BLaER1 (cell line): Measurements from ENCODE around the gene ALDH5A1.
A peak's percentile ranks its signal among the peaks of the same experiment; 100 is the strongest.

Source experiments
- H3K27ac ChIP-seq: shearing (Covaris generic); formaldehyde crosslinking; 2 replicates; pipeline ENCODE4 v1.8.1; 2022
- H3K27me3 ChIP-seq: shearing (Covaris generic); formaldehyde crosslinking; 2 replicates; pipeline ENCODE4 v1.8.1; 2022
- H3K36me3 ChIP-seq: shearing (Covaris generic); formaldehyde crosslinking; 2 replicates; pipeline ENCODE4 v1.8.1; 2022
- H3K4me1 ChIP-seq: shearing (Covaris generic); formaldehyde crosslinking; 2 replicates; pipeline ENCODE4 v1.8.1; 2022
- H3K4me2 ChIP-seq: shearing (Covaris generic); formaldehyde crosslinking; 2 replicates; pipeline ENCODE4 v1.8.1; 2022
- H3K4me3 ChIP-seq: shearing (Covaris generic); formaldehyde crosslinking; 2 replicates; pipeline ENCODE4 v1.8.1; 2022
- H3K9ac ChIP-seq: shearing (Covaris generic); formaldehyde crosslinking; 2 replicates; pipeline ENCODE4 v1.8.1; 2022
- H3K9me3 ChIP-seq: shearing (Covaris generic); formaldehyde crosslinking; 2 replicates; pipeline ENCODE4 v1.8.1; 2022
- H4K20me1 ChIP-seq: shearing (Covaris generic); formaldehyde crosslinking; 2 replicates; pipeline ENCODE4 v1.8.1; 2022
- Cebpa-rat ChIP-seq: shearing (Covaris generic); IDR thresholded peaks from 2 replicates; pipeline ENCODE4 v1.8.1; 2022

ALDH5A1 gene

DNA sequence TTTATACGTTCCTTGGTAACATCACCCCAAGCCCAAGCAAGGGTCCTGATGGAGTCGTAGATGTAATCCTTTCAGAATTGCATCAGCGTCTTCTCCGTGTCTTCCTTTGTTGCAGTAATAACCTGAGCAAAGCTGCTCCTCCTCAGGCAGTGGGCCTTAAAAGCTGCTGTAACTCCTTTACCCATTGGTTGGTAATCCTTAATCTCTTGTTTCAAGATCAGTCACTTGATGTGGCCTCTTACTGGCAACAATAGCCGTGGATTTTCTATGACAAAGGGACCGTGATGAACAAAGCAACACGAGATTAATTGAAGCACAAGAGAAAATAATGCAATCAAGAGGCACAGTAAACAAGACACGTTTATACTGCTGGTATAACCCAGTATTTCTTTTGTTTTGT, 44.6 kb downstream of the ALDH5A1 start:
- Histone ChIP-seq H3K4me2 (no peak overlapping the region), H3K4me3 (no peak overlapping the region), H3K27ac (no peak overlapping the region), H3K4me1 (no peaks in the 10 kb centered on the region), H3K36me3 (peaks cover 54% of the 10 kb centered on the region), H3K9ac (no peak overlapping the region), H3K9me3 (no peaks in the 10 kb centered on the region), H3K27me3 (no peaks in the 10 kb centered on the region), H4K20me1 (peaks cover 13% of the 10 kb centered on the region; the same call in 1 of the 2 replicates)
- TF ChIP-seq Cebpa-rat = no peak

- Histone ChIP-seq H3K27ac (no peak overlapping the region), H4K20me1 (peaks cover 13% of the 10 kb centered on the region; the same call in 1 of the 2 replicates), H3K4me3 (no peak overlapping the region), H3K4me1 (no peaks in the 10 kb centered on the region), H3K9me3 (no peaks in the 10 kb centered on the region), H3K4me2 (no peak overlapping the region), H3K27me3 (no peaks in the 10 kb centered on the region), H3K36me3 (peaks cover 46% of the 10 kb centered on the region), H3K9ac (no peak overlapping the region)
- no peak for TF ChIP-seq Cebpa-rat
Observed at GRCh38 chr6:24540197-24540596, 45.4 kb downstream of the ALDH5A1 start.

DNA sequence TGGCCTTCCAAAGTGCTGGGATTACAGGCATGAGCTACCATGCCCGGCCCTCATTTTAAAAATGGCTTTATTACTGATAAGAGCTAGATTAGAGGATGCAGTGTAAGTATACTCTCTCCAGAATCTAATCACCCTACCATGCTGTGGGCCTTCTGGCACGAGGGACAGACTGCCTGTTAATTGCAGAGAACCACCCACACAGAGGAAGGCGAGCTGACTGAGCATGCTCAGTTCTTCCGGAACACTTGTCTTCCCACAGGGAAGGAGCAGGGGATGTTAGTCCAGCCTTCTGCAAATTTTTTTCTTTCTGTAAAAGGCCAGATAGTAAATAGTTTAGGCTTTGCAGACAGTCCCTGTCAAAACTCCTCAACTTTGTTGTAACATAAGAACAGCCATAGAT, 48.9 kb downstream of the ALDH5A1 start:
- H4K20me1 ChIP-seq = no peaks in the 10 kb centered on the region
- no peak overlapping the region for H3K4me2 ChIP-seq
- H3K9ac ChIP-seq = no peak overlapping the region
- H3K4me3 ChIP-seq = no peak overlapping the region
- no peaks in the 10 kb centered on the region for H3K9me3 ChIP-seq
- peaks cover 17% of the 10 kb centered on the region for H3K36me3 ChIP-seq
- no peaks in the 10 kb centered on the region for H3K27me3 ChIP-seq
- peaks cover 11% of the 10 kb centered on the region for H3K4me1 ChIP-seq
- H3K27ac ChIP-seq = no peak overlapping the region
- TF ChIP-seq Cebpa-rat = no peak

DNA sequence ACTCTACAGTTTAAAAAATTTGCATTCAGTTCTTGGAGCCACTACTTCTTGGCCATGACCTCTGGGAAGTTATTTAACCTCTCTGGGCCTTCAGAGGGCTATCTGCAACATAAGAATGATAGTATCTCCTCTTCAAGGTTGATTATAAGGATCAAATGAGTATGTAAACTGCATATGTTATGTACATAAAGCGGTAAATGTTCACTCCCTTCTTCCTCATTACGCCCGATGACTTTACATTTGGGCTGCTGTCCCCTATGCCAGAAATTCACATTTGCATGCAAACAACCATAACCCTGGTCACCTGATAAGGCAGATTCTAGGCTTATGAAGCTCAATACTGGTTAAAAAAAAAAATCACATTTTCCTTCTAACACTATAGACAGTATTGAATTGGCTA, 50.4 kb downstream of the ALDH5A1 start:
- H4K20me1 ChIP-seq = no peaks in the 10 kb centered on the region
- no peaks in the 10 kb centered on the region for H3K9me3 ChIP-seq
- H3K27ac ChIP-seq = no peak overlapping the region
- no peak overlapping the region for H3K4me2 ChIP-seq
- peaks cover 11% of the 10 kb centered on the region for H3K4me1 ChIP-seq
- no peak overlapping the region for H3K9ac ChIP-seq
- no peaks in the 10 kb centered on the region for H3K27me3 ChIP-seq
- H3K4me3 ChIP-seq = no peak overlapping the region
- no peak for TF ChIP-seq Cebpa-rat
- peaks cover 2% of the 10 kb centered on the region; the same call in 1 of the 2 replicates for H3K36me3 ChIP-seq

DNA sequence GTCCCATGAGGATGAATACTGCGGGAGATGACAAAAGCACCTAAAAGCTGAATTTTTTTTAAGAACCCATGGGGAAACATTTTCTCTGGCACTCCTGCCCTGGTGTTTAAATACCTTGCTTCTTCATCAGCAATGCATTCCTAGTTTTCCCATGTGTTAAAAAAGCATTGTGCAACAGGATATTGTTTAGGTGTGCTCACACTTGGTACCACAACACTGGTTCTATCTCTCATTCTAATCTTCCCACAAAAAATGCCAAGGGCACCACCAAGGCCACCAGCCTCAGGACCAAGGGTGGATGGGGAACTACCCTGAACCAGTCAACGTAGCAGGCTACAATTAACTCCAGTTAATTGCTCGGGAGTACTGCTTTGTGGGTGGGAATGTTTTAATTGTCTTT, 50.9 kb downstream of the ALDH5A1 start:
- Histone ChIP-seq H4K20me1 (no peaks in the 10 kb centered on the region), H3K36me3 (no peaks in the 10 kb centered on the region), H3K27ac (no peak overlapping the region), H3K27me3 (no peaks in the 10 kb centered on the region), H3K9ac (no peak overlapping the region), H3K9me3 (no peaks in the 10 kb centered on the region), H3K4me3 (no peak overlapping the region), H3K4me1 (peaks cover 11% of the 10 kb centered on the region), H3K4me2 (no peak overlapping the region)
- no peak for TF ChIP-seq Cebpa-rat

GRCh38 chr6:24546439-24546838, 51.7 kb downstream of the ALDH5A1 start:
- peaks cover 11% of the 10 kb centered on the region for H3K4me1 ChIP-seq
- H4K20me1 ChIP-seq = no peaks in the 10 kb centered on the region
- H3K27me3 ChIP-seq = no peaks in the 10 kb centered on the region
- no peak overlapping the region for H3K9ac ChIP-seq
- H3K9me3 ChIP-seq = no peaks in the 10 kb centered on the region
- no peak overlapping the region for H3K27ac ChIP-seq
- no peaks in the 10 kb centered on the region for H3K36me3 ChIP-seq
- no peak overlapping the region for H3K4me3 ChIP-seq
- no peak overlapping the region for H3K4me2 ChIP-seq
- TF ChIP-seq Cebpa-rat = no peak

GRCh38 chr6:24547243-24547642, 52.5 kb downstream of the ALDH5A1 start:
- H3K4me3 ChIP-seq = no peak overlapping the region
- no peaks in the 10 kb centered on the region for H3K27me3 ChIP-seq
- peaks cover 11% of the 10 kb centered on the region for H3K4me1 ChIP-seq
- no peaks in the 10 kb centered on the region for H3K36me3 ChIP-seq
- H3K27ac ChIP-seq = no peak overlapping the region
- no peaks in the 10 kb centered on the region for H4K20me1 ChIP-seq
- H3K9ac ChIP-seq = no peak overlapping the region
- peak overlapping the region; percentile 18; the same call in 1 of the 2 replicates for H3K4me2 ChIP-seq
- H3K9me3 ChIP-seq = no peaks in the 10 kb centered on the region
- TF ChIP-seq Cebpa-rat = no peak

DNA sequence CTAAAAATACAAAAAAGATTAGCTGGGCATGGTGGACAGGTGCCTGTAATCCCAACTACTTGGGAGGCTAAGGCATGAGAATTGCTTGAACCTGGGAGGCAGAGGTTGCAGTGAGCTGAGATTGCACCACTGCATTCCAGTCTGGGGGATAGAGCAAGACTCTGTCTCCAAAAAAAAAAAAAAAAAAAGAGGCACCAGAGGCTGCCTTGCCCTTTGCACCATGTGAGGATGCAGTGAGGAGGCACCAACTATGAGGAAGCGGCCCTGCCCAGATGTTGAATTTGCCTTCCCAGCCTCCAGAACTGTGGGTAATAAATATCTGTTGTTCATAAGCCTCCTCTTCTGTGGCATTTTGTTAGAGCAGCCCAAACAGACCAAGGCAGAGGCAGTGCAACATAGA, 54.4 kb downstream of the ALDH5A1 start:
- Histone ChIP-seq H3K27ac (no peak overlapping the region), H3K4me2 (no peak overlapping the region), H4K20me1 (no peaks in the 10 kb centered on the region), H3K4me3 (no peak overlapping the region), H3K4me1 (peaks cover 11% of the 10 kb centered on the region), H3K9ac (no peak overlapping the region), H3K36me3 (no peaks in the 10 kb centered on the region), H3K9me3 (no peaks in the 10 kb centered on the region), H3K27me3 (no peaks in the 10 kb centered on the region)
- no peak for TF ChIP-seq Cebpa-rat

DNA sequence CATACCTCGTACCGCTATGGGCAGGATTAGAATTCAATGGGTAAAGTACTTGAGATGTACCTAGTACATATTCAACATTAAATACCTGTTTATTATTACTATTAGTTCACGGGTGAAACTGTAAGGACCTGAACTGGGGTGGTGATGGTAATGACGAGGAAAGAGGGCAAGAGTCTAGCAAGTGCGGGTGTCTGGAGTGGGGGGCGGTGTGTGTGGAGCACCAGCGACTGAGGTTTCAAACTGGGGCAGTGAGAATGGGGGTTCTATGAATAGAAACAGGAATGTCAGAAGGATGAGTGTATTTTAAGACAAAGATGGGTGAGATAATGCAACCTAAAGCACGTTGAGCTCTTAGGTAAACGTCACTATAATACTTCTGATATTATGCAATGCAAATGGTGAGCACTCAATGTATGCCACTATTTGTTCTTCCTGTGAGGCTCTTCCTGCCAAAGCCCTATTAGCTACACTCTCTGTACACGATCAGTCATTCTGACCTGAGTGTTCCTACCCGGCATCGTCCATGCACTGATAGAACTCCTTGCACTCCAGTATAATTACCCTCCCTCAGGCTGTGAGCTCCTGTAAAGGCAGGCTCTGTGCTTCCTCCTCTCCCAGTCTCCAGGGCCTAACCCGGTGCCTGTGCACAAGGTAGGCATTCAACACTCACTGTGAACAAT, 55.0 kb downstream of the ALDH5A1 start:
- H3K36me3 ChIP-seq = no peaks in the 10 kb centered on the region
- H3K4me1 ChIP-seq = peaks cover 11% of the 10 kb centered on the region
- no peak overlapping the region for H3K27ac ChIP-seq
- no peak overlapping the region for H3K4me3 ChIP-seq
- no peaks in the 10 kb centered on the region for H3K9me3 ChIP-seq
- no peak overlapping the region for H3K9ac ChIP-seq
- no peaks in the 10 kb centered on the region for H3K27me3 ChIP-seq
- TF ChIP-seq Cebpa-rat = no peak
- H3K4me2 ChIP-seq = no peak overlapping the region
- no peaks in the 10 kb centered on the region for H4K20me1 ChIP-seq

DNA sequence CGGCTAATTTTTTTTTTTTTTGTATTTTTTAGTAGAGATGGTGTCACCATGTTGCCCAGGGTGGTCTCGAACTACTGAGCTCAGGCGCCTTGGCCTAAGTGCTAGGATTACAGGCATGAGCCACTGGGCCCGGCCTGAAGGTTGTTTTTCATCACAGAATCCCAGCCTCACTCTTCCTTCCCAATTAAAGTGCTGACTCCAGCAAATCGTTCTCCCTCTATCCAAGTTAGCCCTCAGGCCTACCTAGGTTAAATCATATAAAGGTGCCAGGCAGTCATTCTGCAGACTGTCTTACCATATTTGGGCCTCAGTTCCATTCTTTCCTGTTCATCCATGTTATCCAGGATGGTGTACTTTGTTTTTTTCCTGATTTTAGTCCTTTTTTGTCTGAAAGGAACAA, 56.4 kb downstream of the ALDH5A1 start:
- TF ChIP-seq Cebpa-rat = no peak
- Histone ChIP-seq H3K9ac (no peak overlapping the region), H3K4me1 (peaks cover 11% of the 10 kb centered on the region), H3K27me3 (no peaks in the 10 kb centered on the region), H3K4me3 (no peak overlapping the region), H3K36me3 (no peaks in the 10 kb centered on the region), H3K4me2 (no peak overlapping the region), H4K20me1 (no peaks in the 10 kb centered on the region), H3K27ac (no peak overlapping the region), H3K9me3 (no peaks in the 10 kb centered on the region)

DNA sequence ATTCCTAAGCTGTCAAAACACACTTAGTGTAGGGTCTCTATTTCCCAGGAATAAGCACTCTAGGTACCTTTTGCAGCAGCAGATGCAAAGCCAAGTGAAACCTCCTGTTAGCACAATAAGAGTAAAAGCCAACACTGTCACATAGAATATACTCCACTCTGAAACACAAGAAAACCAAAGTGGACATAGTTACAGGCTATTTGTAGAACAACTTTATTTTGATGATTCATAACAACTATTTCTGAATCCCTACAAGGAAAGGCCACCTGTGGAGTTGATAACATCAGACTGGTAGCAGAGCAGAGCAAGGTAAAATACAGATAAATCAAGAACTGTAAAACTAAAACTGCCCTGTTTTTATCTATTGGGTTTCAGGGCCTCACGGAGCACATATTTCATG, 59.7 kb downstream of the ALDH5A1 start:
- Histone ChIP-seq H3K4me2 (no peak overlapping the region), H3K27ac (no peak overlapping the region), H3K9me3 (no peaks in the 10 kb centered on the region), H3K36me3 (no peaks in the 10 kb centered on the region), H3K4me1 (no peaks in the 10 kb centered on the region), H3K9ac (no peak overlapping the region), H3K27me3 (no peaks in the 10 kb centered on the region), H4K20me1 (no peaks in the 10 kb centered on the region), H3K4me3 (no peak overlapping the region)
- no peak for TF ChIP-seq Cebpa-rat
